GM19025 (cell line): ENCODE data around the gene PSMB5.
A peak's percentile ranks its signal among the peaks of the same experiment; 100 is the strongest.

Experiments
- ATAC-seq: cut with Tn5 transposase; IDR thresholded peaks from one replicate; pipeline ENCODE4 v1.9.1; 2021; ENCODE audit warnings: mild to moderate bottlenecking, low read depth, moderate library complexity; ENCODE audit not compliant: unreplicated experiment

Gene PSMB5

DNA sequence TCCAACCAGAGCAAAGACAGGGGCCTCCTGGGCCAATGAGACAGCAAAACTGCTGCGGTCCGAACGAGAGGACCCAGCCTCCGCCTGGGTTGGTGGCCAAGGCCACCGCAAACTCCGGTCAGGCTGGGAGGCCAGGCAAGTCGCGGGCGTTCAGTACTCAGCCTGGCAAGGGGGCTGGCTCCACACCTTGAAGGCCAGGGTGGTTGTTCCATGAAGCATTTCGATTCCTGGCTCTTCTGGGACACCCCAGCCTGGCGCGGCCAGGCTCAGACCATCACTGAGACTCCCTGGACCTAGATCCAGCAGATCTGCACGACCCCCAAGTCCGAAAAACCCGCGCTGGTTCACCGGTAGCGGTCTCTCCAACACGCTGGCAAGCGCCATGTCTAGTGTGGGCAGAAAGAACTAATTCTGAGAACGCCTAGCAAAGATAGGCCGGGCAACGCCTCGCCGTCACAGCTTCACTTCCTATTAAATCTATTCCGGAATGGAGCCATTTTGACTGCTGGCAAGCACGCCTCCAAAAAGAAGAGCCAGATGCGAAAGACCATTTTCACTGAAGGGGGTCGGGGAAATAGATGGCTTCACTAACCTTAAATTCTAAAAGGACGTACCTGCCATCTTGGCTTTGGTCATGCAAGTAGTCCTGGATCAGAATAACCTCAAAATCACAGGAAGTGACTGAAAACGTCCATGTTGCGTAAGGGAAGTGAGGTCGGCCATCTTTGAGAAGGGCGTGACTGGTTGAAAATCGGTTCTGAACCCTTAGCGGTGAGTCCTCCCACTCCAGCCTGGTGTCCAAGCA is at the start of gene PSMB5:
Gene PSMB5 (minus strand): TSS at position 403 of the 805 bp plus-strand sequence. CDS start 19 bp downstream, at position 384.
- ATAC-seq = peak; percentile 91

DNA sequence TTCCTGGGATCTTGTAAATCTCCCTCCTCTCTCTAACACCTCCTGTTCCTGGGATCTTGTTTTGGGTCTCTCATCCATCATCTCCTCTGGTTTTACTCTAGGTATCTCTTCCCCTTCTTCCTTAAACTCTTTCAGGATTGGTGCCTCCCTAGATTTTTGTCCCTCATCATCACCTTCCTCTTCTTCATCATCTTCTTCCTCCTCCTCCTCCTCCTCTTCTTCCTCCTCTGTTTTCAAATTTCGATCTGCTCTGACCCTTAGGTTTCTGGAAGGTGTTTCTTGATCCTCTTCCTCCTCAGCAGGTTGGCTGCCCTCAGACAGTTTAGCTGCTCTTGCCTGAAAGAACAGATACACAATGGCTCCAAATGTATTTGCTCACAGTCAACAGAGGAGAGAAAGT is 45.8 kb upstream of the PSMB5 start:
- no peak for ATAC-seq

DNA sequence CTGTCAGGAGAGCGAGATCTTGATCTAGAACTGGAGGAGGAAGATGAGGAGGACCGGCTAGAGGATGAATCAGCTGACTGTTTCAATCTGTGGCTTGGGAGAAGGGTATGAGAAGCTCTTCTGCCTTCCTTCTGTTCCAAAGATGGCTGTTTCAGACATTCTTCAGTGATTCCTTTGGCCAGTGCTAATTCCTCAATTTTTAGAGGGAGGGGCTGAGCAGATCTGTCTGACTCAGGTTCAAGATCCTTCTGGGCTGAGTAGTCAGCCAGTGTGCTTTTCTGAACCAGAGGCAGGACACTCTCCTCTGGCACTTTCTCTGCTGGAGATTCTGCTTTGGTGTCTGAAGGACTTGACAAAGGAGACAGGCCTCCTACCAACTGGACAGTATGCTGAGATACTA is 45.0 kb upstream of the PSMB5 start:
- no peak for ATAC-seq

DNA sequence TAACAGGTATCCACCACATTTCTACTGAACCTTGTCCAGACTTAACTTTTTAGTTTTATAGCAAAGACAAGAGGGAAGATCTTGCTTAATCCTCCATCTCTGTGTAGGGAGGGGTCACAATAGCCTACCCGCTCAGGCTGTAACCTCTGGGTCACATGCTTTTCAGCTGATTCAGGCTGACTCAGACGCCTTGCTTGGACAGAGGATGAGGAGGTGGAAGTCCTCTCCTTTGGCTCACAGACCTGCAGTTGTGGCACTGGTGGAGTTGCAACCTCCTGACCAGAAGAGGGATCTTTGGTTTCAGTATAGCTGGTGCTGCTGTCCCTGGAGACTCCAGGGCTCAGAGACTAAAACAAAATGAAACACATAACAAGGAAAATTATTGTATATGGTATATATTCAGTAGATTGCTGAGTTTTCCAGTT is 44.0 kb upstream of the PSMB5 start:
- no peak for ATAC-seq

DNA sequence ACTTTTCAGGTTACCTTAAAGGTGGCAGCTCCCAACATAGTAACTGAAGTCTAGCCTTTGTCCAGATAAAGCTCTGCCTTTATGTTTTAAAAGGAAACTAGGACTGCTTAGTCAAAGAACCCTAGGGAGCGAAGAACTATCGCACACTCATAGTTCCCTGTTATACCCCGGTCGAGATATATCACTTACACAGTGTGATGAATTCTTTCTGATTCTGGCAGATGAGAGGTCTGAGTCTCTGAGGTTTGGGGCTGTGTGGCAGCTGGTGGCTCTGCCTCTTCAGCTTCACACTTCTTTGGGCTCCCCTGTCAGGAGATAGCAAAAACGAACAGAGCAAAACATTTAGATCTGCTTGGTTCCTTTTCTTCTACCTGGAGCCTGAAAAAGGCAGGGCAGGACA is 43.3 kb upstream of the PSMB5 start:
- ATAC-seq = no peak

DNA sequence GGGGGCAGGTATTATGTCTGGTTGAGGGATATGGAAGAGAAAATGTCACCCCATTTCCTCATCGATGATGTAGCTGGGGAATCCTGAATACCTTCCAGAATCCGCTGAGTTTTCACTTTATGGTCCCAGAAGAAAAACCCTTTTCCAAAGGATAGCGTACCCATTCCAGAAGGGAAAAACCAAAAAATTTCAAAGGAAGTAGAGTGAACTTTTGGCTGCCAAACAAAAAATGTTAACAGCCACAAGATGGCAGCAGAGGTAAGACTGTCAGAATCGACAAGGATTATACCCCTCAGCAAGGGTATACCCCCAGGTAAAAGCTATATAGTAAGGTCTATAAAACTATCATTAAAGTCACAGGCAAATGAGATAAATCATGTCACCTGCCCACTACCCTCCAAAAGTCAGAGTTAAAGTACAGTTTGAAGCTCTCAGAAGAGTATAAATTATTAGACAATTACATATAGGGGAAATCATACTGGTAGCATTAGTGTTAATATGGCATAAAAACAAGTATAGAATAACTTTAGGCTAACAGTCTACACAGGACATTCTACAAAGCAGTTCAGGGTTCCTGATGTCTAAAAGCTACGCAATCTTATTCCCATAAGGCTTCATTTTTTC is 42.2 kb upstream of the PSMB5 start:
- ATAC-seq = no peak

DNA sequence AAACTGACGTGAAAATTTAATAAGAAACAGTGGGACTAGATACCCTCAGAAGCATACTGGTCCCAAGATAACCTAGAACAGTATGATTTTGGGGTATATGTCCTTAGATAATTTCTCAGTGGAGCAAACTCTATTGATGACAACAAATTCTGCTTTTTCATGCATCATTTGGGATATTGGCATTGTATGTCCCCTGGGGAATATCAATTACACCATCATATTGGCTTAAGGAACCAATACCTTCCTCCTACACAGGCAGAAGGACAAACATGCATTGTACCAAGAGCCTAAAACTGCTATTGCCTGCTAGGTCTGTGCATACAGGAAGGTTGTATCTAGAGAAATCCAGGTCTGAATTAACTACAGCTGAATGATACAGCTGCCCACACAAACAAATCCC is 40.2 kb upstream of the PSMB5 start:
- no peak for ATAC-seq

DNA sequence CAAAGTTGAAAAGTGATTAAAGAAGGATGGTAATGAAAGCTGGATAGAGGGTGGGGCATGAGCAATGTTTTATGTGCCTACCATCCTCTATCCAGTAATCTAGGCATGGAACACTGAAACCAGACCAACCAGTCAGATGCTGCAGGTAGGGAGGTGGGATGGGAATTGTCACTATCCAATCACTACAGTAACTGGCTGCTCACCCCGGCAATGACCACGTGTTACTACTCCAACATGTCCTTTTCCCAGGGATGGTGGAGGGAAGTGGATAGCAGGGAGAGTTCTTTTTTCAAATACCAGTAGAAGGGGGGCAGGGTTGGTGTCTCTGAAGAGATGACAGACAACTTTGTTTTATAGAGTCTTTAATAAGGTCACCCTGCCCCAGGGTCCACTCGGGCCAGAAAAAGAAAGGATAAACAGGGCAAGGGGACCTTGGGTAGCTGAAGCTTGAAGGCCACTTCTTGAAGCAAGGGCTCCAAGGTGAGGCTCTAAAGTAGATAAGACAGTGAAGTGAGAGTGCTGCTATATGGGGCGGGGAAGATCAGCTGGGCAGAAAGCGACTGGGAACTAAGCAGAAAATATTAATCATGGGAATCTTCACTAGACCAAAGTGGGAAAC is 37.3 kb upstream of the PSMB5 start:
- no peak for ATAC-seq

DNA sequence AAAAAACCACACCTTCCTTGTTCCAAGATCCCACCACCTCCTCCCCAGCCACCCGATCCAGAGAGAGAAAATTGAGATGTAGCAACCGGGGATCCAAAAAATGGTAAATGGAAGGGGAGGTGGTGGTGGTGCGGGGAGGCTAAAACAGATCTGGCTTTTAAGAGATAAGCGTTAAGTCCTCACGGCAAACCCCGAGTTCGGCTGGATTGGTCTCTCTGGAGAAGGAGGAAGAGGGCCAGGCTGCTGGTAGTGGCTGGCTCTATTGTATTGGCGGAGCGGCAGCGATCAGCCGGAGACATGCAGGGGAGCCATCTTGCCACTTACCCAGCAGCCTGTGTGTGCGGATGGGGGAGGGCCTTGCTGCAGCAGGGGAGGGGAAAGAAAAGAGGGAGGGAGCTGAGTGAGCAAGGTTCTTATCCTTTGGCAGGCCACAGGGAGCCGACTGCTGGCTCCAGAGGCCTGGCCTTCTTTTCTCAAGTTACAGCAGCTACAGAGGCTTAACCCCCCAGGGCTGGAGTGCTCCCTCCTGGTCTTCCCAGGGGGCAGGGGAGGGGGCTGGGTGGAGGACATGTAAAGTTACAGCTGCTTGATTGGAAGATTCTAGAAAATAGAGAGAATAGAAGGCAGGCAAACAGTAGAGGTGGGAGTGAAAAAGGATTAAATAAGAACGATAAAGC is 36.7 kb upstream of the PSMB5 start:
- peak; percentile 91 for ATAC-seq

DNA sequence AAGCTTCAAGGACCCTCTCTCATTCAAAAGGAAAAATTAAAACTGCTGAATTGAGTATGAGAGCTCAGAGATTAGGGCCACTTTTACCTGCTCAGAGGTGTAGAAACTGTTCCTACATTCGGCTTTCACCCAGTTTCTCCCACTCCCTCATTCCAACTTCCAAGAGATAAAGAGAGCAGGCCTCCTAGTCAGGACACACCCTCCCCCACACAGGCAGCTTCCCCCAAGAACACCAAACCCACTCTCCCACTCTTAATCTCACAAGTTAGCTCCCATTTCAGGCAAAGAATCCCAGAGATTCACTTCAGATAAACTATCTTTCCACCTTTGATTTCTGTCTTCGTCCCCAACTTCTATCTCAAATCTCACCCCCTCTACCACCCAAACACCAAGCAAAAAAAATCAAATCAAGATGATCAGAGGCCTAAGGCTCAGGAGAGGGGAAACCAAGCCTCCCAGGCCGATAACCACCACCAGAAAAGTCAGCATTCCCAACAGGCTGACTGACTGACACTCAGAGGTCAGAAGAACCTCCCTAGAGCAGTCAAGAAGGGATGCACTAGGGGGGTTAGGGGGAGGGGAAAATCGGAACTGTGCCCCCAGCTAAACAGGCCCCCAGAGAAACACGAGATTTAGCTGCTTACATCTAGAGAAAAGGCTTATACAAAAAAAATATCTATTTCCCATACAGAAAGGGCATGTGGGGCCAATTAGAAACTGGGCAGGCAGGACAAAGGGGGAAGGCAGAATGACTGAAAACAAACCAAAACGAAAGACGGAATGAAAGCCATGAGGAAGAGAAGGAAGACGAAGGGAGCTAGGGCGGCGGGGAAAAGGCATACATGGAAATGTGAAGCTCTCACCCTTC is 35.8 kb upstream of the PSMB5 start:
- ATAC-seq = no peak

DNA sequence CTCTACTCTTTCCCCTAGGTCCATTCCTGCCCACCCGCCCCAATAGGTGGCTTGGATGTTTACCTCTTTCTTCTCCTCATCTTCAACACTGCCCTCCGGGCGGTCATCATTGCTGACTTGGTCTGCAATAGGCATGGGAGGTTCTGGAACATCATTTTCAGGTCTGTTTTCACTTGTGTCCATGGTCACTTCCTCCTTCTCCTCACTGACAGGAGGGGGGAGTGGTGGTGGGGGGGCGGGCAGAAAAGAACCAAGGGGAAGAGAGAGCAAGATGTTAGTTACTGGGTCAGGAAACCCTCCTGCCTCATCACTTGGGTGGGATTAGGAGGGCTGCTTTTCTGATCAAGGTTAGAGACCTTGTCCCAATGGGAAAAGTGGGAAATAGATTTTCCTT is 34.7 kb upstream of the PSMB5 start:
- ATAC-seq = no peak

DNA sequence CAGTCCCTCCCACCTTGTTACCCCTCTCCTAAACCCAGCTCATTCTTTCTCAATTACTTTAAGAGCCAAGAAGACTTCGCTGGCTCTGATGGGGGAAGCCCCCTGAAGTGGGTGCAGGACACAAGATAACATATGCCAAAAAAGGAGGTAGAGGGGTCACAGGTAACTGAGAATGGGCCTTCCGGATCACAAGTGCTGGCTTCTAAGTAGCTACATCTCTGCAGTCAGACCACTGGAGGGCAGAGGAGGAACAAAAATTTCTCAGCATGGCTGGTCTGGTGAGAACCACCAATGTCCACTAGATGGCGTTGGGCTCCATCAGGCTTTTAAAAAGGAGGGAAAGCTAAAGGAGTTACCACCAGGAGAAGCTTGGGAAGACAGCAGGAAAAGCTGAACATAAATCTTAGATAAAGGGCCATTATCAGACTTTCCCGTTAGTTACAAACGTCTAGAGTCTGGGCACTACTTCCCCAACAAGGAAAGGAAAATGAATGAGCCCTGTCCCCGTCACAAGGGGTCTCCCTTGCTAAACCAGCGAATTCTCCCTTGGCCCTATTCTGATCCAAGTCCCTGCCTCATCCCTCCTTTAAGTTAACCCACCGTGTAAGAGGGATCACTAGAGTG is 34.2 kb upstream of the PSMB5 start:
- no peak for ATAC-seq

DNA sequence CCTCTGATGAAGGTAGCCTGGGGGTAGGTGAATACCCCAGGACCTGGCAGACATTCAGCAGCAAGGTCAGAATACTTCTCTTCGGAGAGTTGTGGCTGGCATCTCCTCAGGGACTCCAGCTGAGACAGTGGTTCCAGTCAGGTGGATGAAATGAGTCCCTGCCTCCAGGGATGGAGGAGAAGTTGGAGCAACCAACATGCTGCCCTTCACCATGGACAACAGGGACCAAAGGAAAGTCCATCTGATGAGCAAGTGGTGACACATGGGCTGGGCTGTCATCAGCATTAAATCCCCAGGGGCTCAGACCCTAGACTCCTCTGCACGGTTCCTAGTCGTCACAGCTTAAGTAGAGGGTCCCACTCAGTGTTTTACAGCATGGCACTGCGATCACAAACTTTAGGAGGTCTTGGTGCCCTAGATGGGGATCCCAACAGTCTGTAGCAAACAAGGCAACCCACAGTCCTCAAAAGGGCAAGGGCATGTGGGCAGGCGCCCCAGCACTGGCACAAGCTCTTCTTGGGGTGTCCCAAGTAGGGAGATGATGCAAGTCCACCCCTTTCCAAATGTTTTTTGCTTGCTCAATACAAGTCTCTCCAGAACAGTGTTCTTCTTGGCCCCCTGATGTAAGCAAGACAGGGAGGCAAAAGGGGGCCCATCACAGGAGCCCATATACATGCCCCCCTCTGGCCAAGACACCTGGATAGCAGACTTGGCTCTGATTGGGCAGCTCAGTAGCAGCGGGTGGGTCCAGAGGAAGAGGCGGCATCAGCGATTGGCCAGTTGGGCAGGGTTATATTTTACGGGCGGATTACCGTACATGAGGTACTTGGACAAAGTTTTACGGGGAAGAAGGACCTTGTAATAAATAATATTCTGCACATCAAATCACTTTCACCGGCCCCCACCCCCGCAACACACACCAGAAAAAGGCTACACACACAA is 33.4 kb upstream of the PSMB5 start:
- ATAC-seq = no peak

DNA sequence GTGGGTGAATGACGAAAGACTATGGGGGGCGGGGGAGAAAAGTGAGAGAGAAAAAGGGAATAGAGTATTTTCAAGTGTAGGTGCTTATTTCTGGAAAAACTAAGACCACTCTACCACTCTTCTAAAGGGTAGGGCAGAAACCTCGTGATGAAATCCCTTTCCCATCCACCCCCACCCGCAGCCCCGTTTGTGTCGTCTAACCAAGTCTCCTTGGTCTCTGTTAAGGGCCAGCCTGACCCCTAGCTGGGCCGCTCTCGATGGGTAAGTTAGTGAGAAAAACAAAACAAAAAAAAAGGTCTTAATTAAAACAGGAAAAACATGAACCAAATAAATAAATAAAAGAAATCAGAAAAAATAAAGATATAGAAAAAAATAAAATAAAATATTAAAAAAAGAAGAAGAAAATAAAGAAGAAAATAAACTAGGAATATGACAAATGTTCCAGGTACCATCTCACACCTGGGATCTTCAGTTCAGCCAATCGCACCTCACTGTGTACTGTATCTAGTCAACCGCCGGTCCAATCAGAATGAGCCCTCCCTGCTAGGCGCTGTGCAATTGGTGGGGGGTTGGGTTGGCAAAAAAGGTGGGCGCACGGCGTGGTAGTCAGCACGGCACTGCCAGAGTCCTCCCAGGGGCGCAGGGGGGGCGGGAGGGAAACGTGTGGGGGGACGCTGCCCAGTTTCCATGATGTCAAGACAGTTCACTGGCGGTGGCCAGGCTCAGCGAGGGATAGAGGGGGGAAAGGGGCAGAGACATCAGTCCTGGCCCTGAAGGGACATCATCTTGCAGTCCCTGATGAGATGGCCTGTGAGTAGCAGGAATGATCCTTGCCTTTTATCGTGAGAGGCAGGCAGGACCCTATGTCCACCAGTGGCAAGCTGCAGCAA is 32.4 kb upstream of the PSMB5 start:
- no peak for ATAC-seq

DNA sequence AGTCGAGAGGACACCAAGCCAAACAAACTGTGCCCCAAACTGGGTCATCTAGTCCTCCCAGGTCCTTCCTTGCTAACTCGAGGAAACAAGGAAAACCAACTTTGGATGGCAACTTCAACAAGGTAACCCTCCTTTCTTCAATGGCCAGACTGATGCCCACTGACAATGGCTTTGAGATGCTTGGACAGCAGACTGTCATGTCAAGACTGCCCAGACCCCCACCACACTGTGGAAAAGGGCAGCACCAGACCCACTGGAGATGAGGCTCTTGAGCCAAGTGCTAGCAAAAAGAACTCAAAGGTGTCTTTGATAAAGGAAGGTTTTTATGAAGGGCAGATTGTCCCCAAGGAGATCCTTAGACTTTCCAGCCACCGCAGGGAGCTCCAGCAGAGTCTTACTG is 31.7 kb upstream of the PSMB5 start:
- ATAC-seq = no peak

DNA sequence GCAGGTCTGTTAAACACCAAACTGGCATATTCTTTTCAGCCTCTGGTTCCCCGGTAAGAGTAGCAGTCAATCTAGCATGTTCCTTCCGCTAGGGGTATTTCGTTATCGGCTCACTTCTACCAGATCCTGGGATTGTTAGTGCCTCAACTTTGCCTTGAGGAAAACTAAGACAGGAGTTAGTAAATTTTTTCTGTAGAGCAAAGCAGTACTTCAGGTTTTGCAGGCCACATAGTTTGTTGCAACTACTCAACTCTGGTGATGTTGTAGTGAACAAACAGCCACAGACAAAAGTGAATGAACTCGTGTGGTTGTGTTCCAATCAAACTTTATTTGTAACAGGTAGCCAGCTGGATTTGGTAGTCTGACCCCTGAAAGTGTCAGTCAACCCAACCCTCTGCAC is 28.9 kb upstream of the PSMB5 start:
- no peak for ATAC-seq

DNA sequence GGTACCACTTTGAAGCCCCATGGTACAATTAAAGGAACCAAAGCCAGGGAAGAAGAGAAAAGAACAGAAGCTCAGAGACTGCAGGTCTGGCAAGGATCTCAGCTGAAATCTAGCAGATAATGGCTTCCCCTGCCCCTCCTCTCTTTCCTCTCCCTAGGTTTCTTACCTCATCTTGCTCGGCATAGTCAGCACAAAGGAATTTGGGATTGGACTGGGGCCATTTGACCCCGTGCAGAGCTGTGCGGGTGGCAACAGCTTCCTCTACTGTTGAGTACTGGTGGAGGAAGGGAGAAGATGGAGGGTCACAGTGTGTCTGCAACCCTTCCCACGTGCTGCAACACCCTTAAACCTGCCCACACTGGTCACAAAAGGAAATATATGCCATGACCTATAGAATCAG is 27.3 kb upstream of the PSMB5 start:
- ATAC-seq = no peak
